ENCODE data around the gene NRSN2.

- TF ChIP-seq POLR2AphosphoS5 (IDR thresholded peaks at IDR 0.05; ENCODE audit: insufficient read depth in 1 of 2, low read depth in 1 of 2) = no peak
- TF ChIP-seq CTCF (IDR thresholded peaks at IDR 0.05) = no peak
Observed at GRCh38 chr20:341682-342081, 5.2 kb upstream of the NRSN2 start.
